Left lung (tissue), 10 donors: ENCODE data around the gene GPC5. TPM values are rescaled to one million over a fixed set of nuclear protein-coding genes. Genes with fewer than 3 reads are reported as not detected.
"Not testable (repeated sequence)": the region's sequence is repeated elsewhere in the genome, so short reads cannot be mapped to it uniquely, and the experiment has no call there.

Source experiments
- ATAC-seq: fragments of 200-7000 bp; cut with Tn5 transposase; one replicate; pipeline ENCODE4 v1.9.1; 2020; ENCODE audit warnings: moderate library complexity
- DNase-seq, 4 donors: peaks; one replicate each; pipeline ENCODE4 v3.0.0-alpha.2; 2013 to 2020
- H3K27ac ChIP-seq, 2 donors: fragments of 200-600 bp; sonication (generic) in 1 of 2; one replicate each; pipeline versions ENCODE4 v1.5.0 to v1.8.0; 2020 to 2021
- H3K27me3 ChIP-seq, 2 donors: fragments of 200-600 bp; sonication (generic) in 1 of 2; one replicate each; pipeline versions ENCODE4 v1.5.0 to v1.8.0; 2020 to 2021
- H3K36me3 ChIP-seq, 2 donors: fragments of 200-600 bp; sonication (generic) in 1 of 2; one replicate each; pipeline versions ENCODE4 v1.5.0 to v1.8.0; 2020 to 2021
- H3K4me1 ChIP-seq, 2 donors: fragments of 200-600 bp; one replicate each; pipeline ENCODE4 v1.8.0; 2021
- H3K4me3 ChIP-seq, 2 donors: fragments of 200-600 bp; sonication (generic) in 1 of 2; one replicate each; pipeline versions ENCODE4 v1.5.0 to v1.8.0; 2020 to 2021; ENCODE audit warnings: mild to moderate bottlenecking in 1 of 2
- H3K9me3 ChIP-seq, 2 donors: fragments of 200-600 bp; sonication (generic) in 1 of 2; one replicate each; pipeline versions ENCODE4 v1.5.0 to v1.8.0; 2020 to 2021
- CTCF ChIP-seq, 2 donors: fragments of 200-600 bp; sonication (generic) in 1 of 2; IDR thresholded peaks; one replicate each; pipeline versions ENCODE4 v1.5.0 to v1.8.0; 2021; ENCODE audit warnings: antibody characterized with exemption in 2 of 2
- intact Hi-C, 2 donors: fragments of 100-400 bp; cut with DNase I; formaldehyde crosslinking; loops; one replicate each; pipeline versions ENCODE4 v1.11.2 to v1.14.2; 2022
- polyA plus RNA-seq, 6 donors: library from polyadenylated mRNA; unstranded; fragments of 120-200 nt; gene quantifications; one replicate each; pipeline ENCODE4 v1.2.1, GENCODE V29; 2013; ENCODE audit not compliant: insufficient read length in 6 of 6
- total RNA-seq, 2 donors: library from RNA; stranded (reverse); fragmentation: NEBNext Ultra II Directional; extraction: Animal tissue kit (Norgen Biotek cat#: 25700); gene quantifications; one replicate each; pipeline ENCODE4 v1.2.1, GENCODE V29; 2021
- donor health status: DM: no; HTN: yes; CAD: no.
- donor health status: DM: no; HTN: no; CAD: no.

The GPC5 gene
- total and polyA plus RNA-seq, 8 donors, result 9.2 to 19.5 (median 11.5) TPM

GRCh38 chr13:91778123-91778522 lies 379.7 kb downstream of the GPC5 start:
- Histone ChIP-seq H3K4me1 (no peaks in the 10 kb centered on the region), H3K36me3 (no peaks in the 10 kb centered on the region), H3K9me3 (no peaks in the 10 kb centered on the region), H3K27me3 (no peaks in the 10 kb centered on the region), H3K27ac (no peak overlapping the region), H3K4me3 (no peak overlapping the region)
- no peak for ATAC-seq
- no peak for DNase-seq
- no peak for TF ChIP-seq CTCF (IDR thresholded peaks at IDR 0.05)
- intact Hi-C loops, result no loop called here

DNA sequence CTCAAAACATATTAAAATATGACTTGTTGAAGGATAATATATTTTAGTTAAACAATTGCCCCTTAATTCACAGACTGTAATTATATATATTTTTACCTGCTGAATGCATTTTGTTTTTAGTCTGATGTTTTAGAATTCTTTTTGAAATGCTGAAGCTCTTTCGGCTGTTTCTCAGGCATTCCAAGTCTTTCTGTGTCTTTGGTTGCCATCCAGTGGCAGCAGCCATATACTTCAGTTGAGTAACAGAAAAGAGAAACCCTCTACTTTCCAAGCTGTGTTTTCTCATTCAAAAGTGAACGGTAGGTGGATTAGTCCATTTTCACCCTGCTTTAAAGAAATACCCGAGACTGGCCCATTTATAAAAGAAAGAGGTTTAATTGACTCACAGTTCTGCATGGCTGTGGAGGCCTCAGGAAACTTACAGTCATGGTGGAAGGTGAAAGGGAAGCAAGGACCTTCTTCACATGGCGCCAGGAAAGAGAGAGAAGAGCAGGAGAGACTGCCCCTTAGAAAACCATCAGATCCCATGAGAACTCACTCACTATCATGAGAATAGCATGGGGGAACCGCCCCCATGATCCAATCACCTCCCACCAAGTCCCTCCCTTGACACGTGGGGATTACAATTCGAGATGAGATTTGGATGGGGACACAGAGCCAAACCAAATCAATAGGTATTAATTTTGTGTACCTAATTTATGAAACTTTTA lies 383.7 kb downstream of the GPC5 start:
- H3K9me3 ChIP-seq, H3K36me3 ChIP-seq, intact Hi-C loops, H3K27me3 ChIP-seq, H3K27ac ChIP-seq, ATAC-seq, H3K4me3 ChIP-seq, H3K4me1 ChIP-seq: not testable (repeated sequence)
- peak in 1 of 4 donors; percentile 30 for DNase-seq

- Histone ChIP-seq H3K9me3 (no peaks in the 10 kb centered on the region), H3K4me1 (no peaks in the 10 kb centered on the region), H3K4me3 (no peak overlapping the region), H3K36me3 (no peaks in the 10 kb centered on the region), H3K27ac (no peak overlapping the region), H3K27me3 (no peaks in the 10 kb centered on the region)
- TF ChIP-seq CTCF (IDR thresholded peaks at IDR 0.05), result no peak
- intact Hi-C loops, result no loop called here
- DNase-seq (no peak), ATAC-seq (no peak)
Observed at GRCh38 chr13:91785431-91786119, 387.2 kb downstream of the GPC5 start.

DNA sequence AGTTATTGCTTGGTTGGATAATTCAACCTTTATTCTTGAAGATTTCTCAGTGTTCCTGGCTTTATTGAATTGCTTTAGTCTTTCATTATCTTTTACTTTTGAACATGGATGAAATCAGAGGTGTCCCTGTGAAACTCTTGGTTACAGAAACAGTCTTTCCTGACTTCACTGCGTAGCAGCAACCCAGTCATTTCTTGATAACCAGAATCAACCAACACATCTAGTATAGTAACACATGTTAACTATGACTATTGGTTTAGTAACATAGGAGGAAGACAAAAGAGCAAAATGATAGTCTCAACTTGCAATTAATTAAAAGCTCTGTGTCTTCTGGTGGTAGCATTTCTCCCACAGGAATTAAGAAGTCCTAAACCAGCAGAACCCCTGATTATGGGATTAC lies 393.6 kb downstream of the GPC5 start:
- DNase-seq, result no peak
- H3K4me1 ChIP-seq, result no peaks in the 10 kb centered on the region
- no peak for ATAC-seq
- no peak overlapping the region for H3K4me3 ChIP-seq
- TF ChIP-seq CTCF (IDR thresholded peaks at IDR 0.05), result no peak
- H3K36me3 ChIP-seq, result no peaks in the 10 kb centered on the region
- no peaks in the 10 kb centered on the region for H3K9me3 ChIP-seq
- no peak overlapping the region for H3K27ac ChIP-seq
- intact Hi-C loops, result no loop called here
- no peaks in the 10 kb centered on the region for H3K27me3 ChIP-seq

GRCh38 chr13:91797567-91797966 lies 399.1 kb downstream of the GPC5 start:
- no peaks in the 10 kb centered on the region for H3K4me1 ChIP-seq
- ATAC-seq (no peak), DNase-seq (peak in 1 of 4 donors; percentile 31)
- no peaks in the 10 kb centered on the region for H3K9me3 ChIP-seq
- no peak overlapping the region for H3K27ac ChIP-seq
- no peaks in the 10 kb centered on the region for H3K27me3 ChIP-seq
- intact Hi-C loops, result no loop called here
- no peak overlapping the region for H3K4me3 ChIP-seq
- no peak for TF ChIP-seq CTCF (IDR thresholded peaks at IDR 0.05)
- H3K36me3 ChIP-seq, result no peaks in the 10 kb centered on the region

DNA sequence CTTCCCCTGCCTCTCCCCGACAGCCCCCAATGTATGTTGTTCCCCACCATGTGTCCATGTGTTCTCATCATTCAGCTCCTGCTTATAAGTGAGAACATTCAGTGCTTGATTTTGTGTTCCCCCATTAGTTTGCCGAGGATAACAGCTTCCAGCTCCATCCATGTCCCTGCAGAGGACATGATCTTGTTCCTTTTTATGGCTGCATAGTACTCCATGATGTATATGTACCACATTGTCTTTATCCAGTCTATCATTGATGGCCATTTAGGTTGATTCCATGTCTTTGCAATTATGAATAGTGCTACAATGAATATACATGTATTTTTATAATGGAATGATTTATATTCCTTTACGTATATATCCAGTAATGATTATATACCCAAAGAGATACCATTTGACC lies 399.9 kb downstream of the GPC5 start:
- ATAC-seq, DNase-seq, H3K4me3 ChIP-seq, intact Hi-C loops, H3K27me3 ChIP-seq, H3K27ac ChIP-seq, H3K9me3 ChIP-seq, H3K36me3 ChIP-seq, H3K4me1 ChIP-seq: not testable (repeated sequence)

GRCh38 chr13:91801772-91802171 lies 403.4 kb downstream of the GPC5 start:
- DNase-seq, H3K4me3 ChIP-seq, H3K4me1 ChIP-seq, H3K27ac ChIP-seq, H3K27me3 ChIP-seq, H3K36me3 ChIP-seq, H3K9me3 ChIP-seq, ATAC-seq, intact Hi-C loops: not testable (repeated sequence)
